Kidney glomerular epithelial cell (primary cell): Measurements from ENCODE around the gene MED13.
A peak's percentile ranks its signal among the peaks of the same experiment; 100 is the strongest.

Experiments used
- DNase-seq: peaks from one replicate; lab custom pipeline; 2025; lab: John Stamatoyannopoulos, UW

Gene MED13

GRCh38 chr17:62064791-62065563, at the start of gene MED13:
MED13 (minus strand) TSS chr17:62065278; CDS start chr17:62065205, 73 bp downstream.
- DNase-seq = peak; percentile 35

- no peak for DNase-seq
These were observed 47.2 kb upstream of the MED13 start for GRCh38 chr17:62112229-62112628.

- DNase-seq = no peak
These were observed 46.6 kb upstream of the MED13 start for GRCh38 chr17:62111562-62112171.

GRCh38 chr17:62110923-62111484, 45.9 kb upstream of the MED13 start:
- peak; percentile 58 for DNase-seq

- DNase-seq = no peak
These were observed 44.8 kb upstream of the MED13 start for GRCh38 chr17:62109924-62110323.

- peak; percentile 74 for DNase-seq
These were observed 44.4 kb upstream of the MED13 start for GRCh38 chr17:62109378-62109902.

- no peak for DNase-seq
These were observed 40.8 kb upstream of the MED13 start for GRCh38 chr17:62105861-62106260.

- DNase-seq = no peak
These were observed 40.3 kb upstream of the MED13 start for GRCh38 chr17:62105357-62105756.

- no peak for DNase-seq
These were observed 36.4 kb upstream of the MED13 start for GRCh38 chr17:62101515-62101914.

GRCh38 chr17:62101090-62101489, 36.0 kb upstream of the MED13 start:
- no peak for DNase-seq

GRCh38 chr17:62100055-62100454, 35.0 kb upstream of the MED13 start:
- no peak for DNase-seq

- no peak for DNase-seq
These were observed 34.5 kb upstream of the MED13 start for GRCh38 chr17:62099532-62099931.

GRCh38 chr17:62098623-62099231, 33.6 kb upstream of the MED13 start:
- no peak for DNase-seq

GRCh38 chr17:62096401-62096670, 31.3 kb upstream of the MED13 start:
- no peak for DNase-seq

GRCh38 chr17:62094175-62094574, 29.1 kb upstream of the MED13 start:
- DNase-seq = no peak

GRCh38 chr17:62093188-62094155, 28.4 kb upstream of the MED13 start:
- DNase-seq = peak; percentile 94

GRCh38 chr17:62092784-62093183, 27.7 kb upstream of the MED13 start:
- peak; percentile 4 for DNase-seq

GRCh38 chr17:62091804-62092203, 26.7 kb upstream of the MED13 start:
- no peak for DNase-seq

GRCh38 chr17:62090868-62091267, 25.8 kb upstream of the MED13 start:
- DNase-seq = no peak

GRCh38 chr17:62090021-62090824, 25.1 kb upstream of the MED13 start:
- no peak for DNase-seq

- no peak for DNase-seq
These were observed 24.3 kb upstream of the MED13 start for GRCh38 chr17:62089334-62089733.
